HepG2 (cell line): ENCODE data around the gene TMEM19. TPM values are rescaled to one million over a fixed set of nuclear protein-coding genes. Genes with fewer than 3 reads are reported as not detected.

Experiments used
- AHR ChIP-seq: IDR thresholded peaks from 2 replicates; pipeline ENCODE4 v1.6.1; 2018; ENCODE audit warnings: missing genetic modification reagents, missing compliant biosample characterization
- AKAP8 ChIP-seq: sonication (generic); formaldehyde crosslinking; IDR thresholded peaks from 2 replicates; pipeline ENCODE4 v1.5.1; 2020; ENCODE audit warnings: mild to moderate bottlenecking, missing genetic modification reagents
- ATF4 ChIP-seq, 2 experiments: fragments of 450-650 bp in 1 of 2; sonication (generic) in 1 of 2; formaldehyde crosslinking; IDR thresholded peaks; 2 replicates each; pipeline versions ENCODE4 v1.5.0 to v1.8.0; 2020 to 2022; ENCODE audit warnings: mild to moderate bottlenecking in 1 of 2, missing genetic modification reagents in 1 of 2
- ELF3 ChIP-seq: IDR thresholded peaks from 2 replicates; pipeline ENCODE4 v1.6.1; 2016; ENCODE audit warnings: missing genetic modification reagents, missing compliant biosample characterization
- FOXC1 ChIP-seq: sonication (generic); formaldehyde crosslinking; IDR thresholded peaks from 2 replicates; pipeline ENCODE4 v1.8.0; 2022; ENCODE audit warnings: mild to moderate bottlenecking, missing genetic modification reagents, borderline replicate concordance
- KDM2A ChIP-seq: sonication (generic); formaldehyde crosslinking; IDR thresholded peaks from 2 replicates; pipeline ENCODE4 v1.4.0; 2020; ENCODE audit warnings: low read depth, missing genetic modification reagents, borderline replicate concordance
- KDM5B ChIP-seq: sonication (generic); formaldehyde crosslinking; IDR thresholded peaks from 2 replicates; pipeline ENCODE4 v1.4.0; 2020; ENCODE audit warnings: missing genetic modification reagents, mild to moderate bottlenecking, borderline replicate concordance
- RXRB ChIP-seq: IDR thresholded peaks from 2 replicates; pipeline ENCODE4 v1.6.1; 2016; ENCODE audit warnings: borderline replicate concordance, missing genetic modification reagents, missing compliant biosample characterization
- SMAD1 ChIP-seq: sonication (generic); formaldehyde crosslinking; IDR thresholded peaks from 2 replicates; pipeline ENCODE4 v1.4.0; 2020; ENCODE audit warnings: missing genetic modification reagents, low read depth, mild to moderate bottlenecking, borderline replicate concordance
- SYNCRIP ChIP-seq: fragments of 200-400 bp; formaldehyde crosslinking; IDR thresholded peaks from 2 replicates; pipeline ENCODE4 v1.6.1; 2018; ENCODE audit warnings: mild to moderate bottlenecking, low read depth, low read length; ENCODE audit not compliant: insufficient read depth
- ZBTB7A ChIP-seq: sonication (generic); formaldehyde crosslinking; IDR thresholded peaks from 2 replicates; pipeline ENCODE4 v1.8.0; 2022; ENCODE audit warnings: mild to moderate bottlenecking, missing genetic modification reagents
- ZNF263 ChIP-seq: sonication (generic); formaldehyde crosslinking; IDR thresholded peaks from 2 replicates; pipeline ENCODE4 v1.4.0; 2020; ENCODE audit warnings: missing genetic modification reagents
- ZNF276 ChIP-seq: sonication (generic); formaldehyde crosslinking; IDR thresholded peaks from 2 replicates; pipeline ENCODE4 v1.4.0; 2020; ENCODE audit warnings: mild to moderate bottlenecking, low read depth, missing genetic modification reagents
- ZNF572 ChIP-seq: sonication (generic); formaldehyde crosslinking; IDR thresholded peaks from 2 replicates; pipeline ENCODE4 v1.5.1; 2020; ENCODE audit warnings: mild to moderate bottlenecking, missing genetic modification reagents
- ZNF737 ChIP-seq: sonication (generic); formaldehyde crosslinking; IDR thresholded peaks from 2 replicates; pipeline ENCODE4 v1.5.0; 2020; ENCODE audit warnings: missing genetic modification reagents, mild to moderate bottlenecking, borderline replicate concordance
- ZZZ3 ChIP-seq: sonication (generic); formaldehyde crosslinking; IDR thresholded peaks from 2 replicates; pipeline ENCODE4 v1.4.0; 2020; ENCODE audit warnings: missing genetic modification reagents, mild to moderate bottlenecking, borderline replicate concordance
- polyA plus RNA-seq, 8 experiments: library from polyadenylated mRNA; depleted of rRNA in 3 of 8; stranded (reverse) in 7 of 8; unstranded in 1 of 8; fragments of >200 nt; fragmentation: Illumina TruSeq in 4 of 8; extraction: Trizol in 4 of 8; gene quantifications; 2 replicates each; pipeline versions ENCODE4 v1.2.1 to v1.2.3, GENCODE V29; 2011 to 2016; ENCODE audit warnings: low read depth in 4 of 8, missing spikeins in 1 of 8, mixed read lengths in 1 of 8; ENCODE audit not compliant: insufficient read depth in 1 of 8
- total RNA-seq, 5 experiments: library from RNA; depleted of rRNA; stranded (reverse); fragments of >200 nt; fragmentation: Illumina TruSeq; extraction: Trizol; gene quantifications; 2 replicates each; pipeline ENCODE4 v1.2.3, GENCODE V29; 2016; ENCODE audit warnings: low read depth in 1 of 5
- TF ChIP-seq, protein P1 (sequence below): sonication (generic); formaldehyde crosslinking; IDR thresholded peaks from 2 replicates; pipeline ENCODE4 v1.4.0; 2020; ENCODE audit warnings: missing genetic modification reagents
- TF ChIP-seq, protein P2 (sequence below): sonication (generic); formaldehyde crosslinking; IDR thresholded peaks from 2 replicates; pipeline ENCODE4 v1.5.0; 2020; ENCODE audit warnings: mild to moderate bottlenecking, missing genetic modification reagents
- TF ChIP-seq, protein P3 (sequence below): sonication (generic); formaldehyde crosslinking; IDR thresholded peaks from 2 replicates; pipeline ENCODE4 v1.5.0; 2020; ENCODE audit warnings: mild to moderate bottlenecking, low read depth, missing genetic modification reagents, borderline replicate concordance

Gene TMEM19
- total and polyA plus RNA-seq, 2 of the 13 experiments (the other 11 are each of a cell fraction or from before 2014, with no cell fraction given): 16.9 to 22.5 TPM

- TF ChIP-seq RXRB (CRISPR knock-in tag) (no peak), AKAP8 (CRISPR knock-in tag) (no peak), SYNCRIP (no peak), ZNF263 (CRISPR knock-in tag) (no peak), ZNF572 (CRISPR knock-in tag) (no peak), ZBTB7A (CRISPR knock-in tag) (no peak), FOXC1 (peak; percentile 74; the same call in 1 of the 2 replicates), ZZZ3 (CRISPR knock-in tag) (no peak), AHR (CRISPR knock-in tag) (no peak), ELF3 (CRISPR knock-in tag) (0 out of 2 replicates have a peak, but pooled peaks have one; percentile 28), ZNF276 (CRISPR knock-in tag) (0 out of 2 replicates have a peak, but pooled peaks have one; percentile 45), ATF4 (CRISPR knock-in tag; IDR thresholded peaks at IDR 0.05) (peak in 1 of 2 experiments; percentile 59; a peak in 1 of 4 replicates), KDM5B (CRISPR knock-in tag) (peak; percentile 17; the same call in 1 of the 2 replicates), KDM2A (peak; percentile 9; the same call in 1 of the 2 replicates), SMAD1 (CRISPR knock-in tag) (no peak), ZNF737 (CRISPR knock-in tag) (peak; percentile 45; the same call in 1 of the 2 replicates)
- TF ChIP-seq, protein P1, sequence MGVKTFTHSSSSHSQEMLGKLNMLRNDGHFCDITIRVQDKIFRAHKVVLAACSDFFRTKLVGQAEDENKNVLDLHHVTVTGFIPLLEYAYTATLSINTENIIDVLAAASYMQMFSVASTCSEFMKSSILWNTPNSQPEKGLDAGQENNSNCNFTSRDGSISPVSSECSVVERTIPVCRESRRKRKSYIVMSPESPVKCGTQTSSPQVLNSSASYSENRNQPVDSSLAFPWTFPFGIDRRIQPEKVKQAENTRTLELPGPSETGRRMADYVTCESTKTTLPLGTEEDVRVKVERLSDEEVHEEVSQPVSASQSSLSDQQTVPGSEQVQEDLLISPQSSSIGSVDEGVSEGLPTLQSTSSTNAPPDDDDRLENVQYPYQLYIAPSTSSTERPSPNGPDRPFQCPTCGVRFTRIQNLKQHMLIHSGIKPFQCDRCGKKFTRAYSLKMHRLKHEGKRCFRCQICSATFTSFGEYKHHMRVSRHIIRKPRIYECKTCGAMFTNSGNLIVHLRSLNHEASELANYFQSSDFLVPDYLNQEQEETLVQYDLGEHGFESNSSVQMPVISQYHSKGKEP (CRISPR knock-in tag): no peak
- TF ChIP-seq, protein P2, sequence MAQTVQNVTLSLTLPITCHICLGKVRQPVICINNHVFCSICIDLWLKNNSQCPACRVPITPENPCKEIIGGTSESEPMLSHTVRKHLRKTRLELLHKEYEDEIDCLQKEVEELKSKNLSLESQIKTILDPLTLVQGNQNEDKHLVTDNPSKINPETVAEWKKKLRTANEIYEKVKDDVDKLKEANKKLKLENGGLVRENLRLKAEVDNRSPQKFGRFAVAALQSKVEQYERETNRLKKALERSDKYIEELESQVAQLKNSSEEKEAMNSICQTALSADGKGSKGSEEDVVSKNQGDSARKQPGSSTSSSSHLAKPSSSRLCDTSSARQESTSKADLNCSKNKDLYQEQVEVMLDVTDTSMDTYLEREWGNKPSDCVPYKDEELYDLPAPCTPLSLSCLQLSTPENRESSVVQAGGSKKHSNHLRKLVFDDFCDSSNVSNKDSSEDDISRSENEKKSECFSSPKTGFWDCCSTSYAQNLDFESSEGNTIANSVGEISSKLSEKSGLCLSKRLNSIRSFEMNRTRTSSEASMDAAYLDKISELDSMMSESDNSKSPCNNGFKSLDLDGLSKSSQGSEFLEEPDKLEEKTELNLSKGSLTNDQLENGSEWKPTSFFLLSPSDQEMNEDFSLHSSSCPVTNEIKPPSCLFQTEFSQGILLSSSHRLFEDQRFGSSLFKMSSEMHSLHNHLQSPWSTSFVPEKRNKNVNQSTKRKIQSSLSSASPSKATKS (CRISPR knock-in tag): no peak
- TF ChIP-seq, protein P3, sequence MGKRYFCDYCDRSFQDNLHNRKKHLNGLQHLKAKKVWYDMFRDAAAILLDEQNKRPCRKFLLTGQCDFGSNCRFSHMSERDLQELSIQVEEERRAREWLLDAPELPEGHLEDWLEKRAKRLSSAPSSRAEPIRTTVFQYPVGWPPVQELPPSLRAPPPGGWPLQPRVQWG (CRISPR knock-in tag): no peak
These were observed 21.3 kb upstream of the TMEM19 start (continued) for GRCh38 chr12:71664411-71665089.
